ENCODE measurements around the gene GPR142.

- TF ChIP-seq EZH2 (IDR thresholded peaks at IDR 0.05; ENCODE audit: insufficient read depth, poor library complexity, severe bottlenecking): no peak
- TF ChIP-seq EZH2phosphoT487 (IDR thresholded peaks at IDR 0.05; ENCODE audit: insufficient read depth, low read depth): no peak
These were observed 13.0 kb downstream of the GPR142 start for GRCh38 chr17:74380086-74380958.
